Measurements from ENCODE around the gene PTPN14. TPM values are rescaled to one million over a fixed set of nuclear protein-coding genes. Genes with fewer than 3 reads are reported as not detected.

Gene PTPN14
- total RNA-seq, 1 experiment from 2014 or later, result 37.5 TPM

- Histone ChIP-seq H4K20me1 (ENCODE audit: insufficient read depth) (no peaks in the 10 kb centered on the region), H3K9ac (ENCODE audit: low read length) (no peak overlapping the region), H3K27me3 (ENCODE audit: insufficient read depth, low read length) (no peaks in the 10 kb centered on the region), H3K9me2 (ENCODE audit: insufficient read depth) (no peaks in the 10 kb centered on the region), H3K4me2 (ENCODE audit: low read length) (peak overlapping the region; percentile 56), H3K9me3 (ENCODE audit: control insufficient read depth in 1 of 2, insufficient read depth in 1 of 2, low read depth in 1 of 2, low read length in 2 of 2) (peaks cover 0 to 3% of the 10 kb centered on the region in 2 experiments; a peak in 1 of 4 replicates), H3K4me1 (ENCODE audit: control insufficient read depth in 1 of 2, insufficient read depth in 2 of 2, low read length in 2 of 2) (peaks cover 54 to 55% of the 10 kb centered on the region in 2 experiments), H3K27ac (ENCODE audit: low read depth, low read length) (peak overlapping the region; percentile 10; the same call in 1 of the 2 replicates), H2AFZ (ENCODE audit: low read depth, low read length, poor library complexity, severe bottlenecking) (no peak overlapping the region), H3K36me3 (ENCODE audit: control insufficient read depth in 1 of 2, insufficient read depth in 2 of 2, low read length in 2 of 2) (no peaks in the 10 kb centered on the region), H3K4me3 (replicated peaks in 1 of 2; ENCODE audit: low read depth in 1 of 2, low read length in 2 of 2) (peak overlapping the region in 1 of 2 experiments; percentile 18; a peak in 1 of 4 replicates), H3K79me2 (ENCODE audit: insufficient read depth, low read length) (peaks cover 62% of the 10 kb centered on the region)
- DNase-seq (ENCODE audit: low read depth, low spot score) (peak; percentile 39), ATAC-seq (peak; percentile 83)
- CTCF ChIA-PET, result no interaction called here
- RAD21 ChIA-PET (ENCODE audit: low non-redundant PET in 1 of 2, low total read pairs in 2 of 2, uncharacterized antibody in 2 of 2, unreplicated experiment in 2 of 2), result no interaction called here
- BruUV-seq (replicated peaks), result no TSS peak
- TF ChIP-seq EZH2 (IDR thresholded peaks at IDR 0.05) (no peak), SP1 (IDR thresholded peaks at IDR 0.05; ENCODE audit: low read depth) (peak; percentile 57; the same call in 1 of the 2 replicates), CBX3 (IDR thresholded peaks at IDR 0.05; ENCODE audit: low read depth) (peak; percentile 50; the same call in 1 of the 2 replicates), FOSL1 (IDR thresholded peaks at IDR 0.05; ENCODE audit: low read depth) (peak; percentile 42; the same call in 1 of the 2 replicates), CEBPB (IDR thresholded peaks at IDR 0.05; ENCODE audit: low read depth) (0 out of 2 replicates have a peak, but pooled peaks have one; percentile 10), JUND (IDR thresholded peaks at IDR 0.05) (peak; percentile 46; the same call in 1 of the 2 replicates)
- intact Hi-C loops (cut with micrococcal nuclease), result no loop called here
- POLR2A ChIA-PET, result no interaction called here
These were observed 44.4 kb downstream of the PTPN14 start for GRCh38 chr1:214506972-214507431.

- peaks cover 62% of the 10 kb centered on the region for H3K79me2 ChIP-seq (ENCODE audit: insufficient read depth, low read length)
- no peak overlapping the region for H3K4me3 ChIP-seq (replicated peaks in 1 of 2; ENCODE audit: low read depth in 1 of 2, low read length in 2 of 2)
- ChIA-PET RAD21 (ENCODE audit: low non-redundant PET in 1 of 2, low total read pairs in 2 of 2, uncharacterized antibody in 2 of 2, unreplicated experiment in 2 of 2) (no interaction called here), CTCF (no interaction called here), POLR2A (no interaction called here)
- no peak for DNase-seq (ENCODE audit: low read depth, low spot score)
- H2AFZ ChIP-seq (ENCODE audit: low read depth, low read length, poor library complexity, severe bottlenecking), result no peak overlapping the region
- no peaks in the 10 kb centered on the region for H3K27me3 ChIP-seq (ENCODE audit: insufficient read depth, low read length)
- no peak overlapping the region for H3K27ac ChIP-seq (ENCODE audit: low read depth, low read length)
- no peaks in the 10 kb centered on the region for H3K36me3 ChIP-seq (ENCODE audit: control insufficient read depth in 1 of 2, insufficient read depth in 2 of 2, low read length in 2 of 2)
- peaks cover 55 to 57% of the 10 kb centered on the region in 2 experiments for H3K4me1 ChIP-seq (ENCODE audit: control insufficient read depth in 1 of 2, insufficient read depth in 2 of 2, low read length in 2 of 2)
- H4K20me1 ChIP-seq (ENCODE audit: insufficient read depth), result no peaks in the 10 kb centered on the region
- ATAC-seq, result peak; percentile 37; the same call in 1 of the 2 replicates
- no TSS peak for BruUV-seq (replicated peaks)
- TF ChIP-seq POLR2A (IDR thresholded peaks at IDR 0.05; ENCODE audit: borderline replicate concordance, extremely low read depth, insufficient read depth, insufficient read length) (no peak), RAD21 (IDR thresholded peaks at IDR 0.05; ENCODE audit: low read depth) (peak; percentile 22; the same call in 1 of the 2 replicates), ZNF274 (IDR thresholded peaks at IDR 0.05; ENCODE audit: low read depth, low read length) (no peak), CTCF (IDR thresholded peaks at IDR 0.05 in 2 of 3, conservative IDR thresholded peaks at IDR 0.05 in 1 of 3; ENCODE audit: borderline replicate concordance in 1 of 3, insufficient read depth in 1 of 3, low read depth in 2 of 3, low read length in 2 of 3) (peak in 2 of 3 experiments; percentile 20 to 27; a peak in 3 of 6 replicates)
- intact Hi-C loops (cut with micrococcal nuclease), result no loop called here
- no peaks in the 10 kb centered on the region for H3K9me3 ChIP-seq (ENCODE audit: control insufficient read depth in 1 of 2, insufficient read depth in 1 of 2, low read depth in 1 of 2, low read length in 2 of 2)
- H3K9me2 ChIP-seq (ENCODE audit: insufficient read depth), result no peaks in the 10 kb centered on the region
- H3K4me2 ChIP-seq (ENCODE audit: low read length), result peak overlapping the region; percentile 56; the same call in 1 of the 2 replicates
- no peak overlapping the region for H3K9ac ChIP-seq (ENCODE audit: low read length)
These were observed 46.3 kb downstream of the PTPN14 start for GRCh38 chr1:214505134-214505533.
